HCT116 (cell line): ENCODE results near the gene TMEM121. TPM values are rescaled to one million over a fixed set of nuclear protein-coding genes. Genes with fewer than 3 reads are reported as not detected.

Source experiments
- ATAC-seq: fragments of 200-7000 bp; cut with Tn5 transposase; 2 replicates; pipeline ENCODE4 v1.9.1; 2020; ENCODE audit warnings: mild to moderate bottlenecking, moderate library complexity
- BruUV-seq: library from RNA; stranded (reverse); fragments of 400-500 nt; replicated peaks from 2 replicates; lab custom pipeline; 2021; lab: Mats Ljungman, UMichigan
- CTCF ChIA-PET: fragments of 300-600 bp; sonication (Branson Sonifier 250); formaldehyde crosslinking; loops from one replicate; lab custom pipeline; 2021; ENCODE audit warnings: antibody characterized with exemption; lab: Charles Lee
- POLR2A ChIA-PET: fragments of 300-600, 350-600 bp; sonication (Branson Sonifier 250); formaldehyde crosslinking; loops from one replicate; lab custom pipeline; 2021; ENCODE audit warnings: antibody characterized with exemption; lab: Charles Lee
- RAD21 ChIA-PET, 2 experiments: fragments of 300-600 bp; sonication (Branson Sonifier 250); formaldehyde crosslinking; loops; one replicate each; lab custom pipeline; 2023; ENCODE audit warnings: low total read pairs in 2 of 2; ENCODE audit not compliant: uncharacterized antibody in 2 of 2, unreplicated experiment in 2 of 2, low non-redundant PET in 1 of 2; lab: Charles Lee
- DNase-seq: peaks from one replicate; pipeline ENCODE4 v3.0.0-alpha.2; 2010; ENCODE audit warnings: low read depth, low spot score
- H2AFZ ChIP-seq: fragments of 200-600 bp; shearing (Covaris generic), sonication (generic); 2 replicates; pipeline ENCODE4 v1.6.1; 2017; ENCODE audit warnings: low read depth, mixed run types, mixed read lengths, antibody characterized with exemption, low read length; ENCODE audit not compliant: poor library complexity, severe bottlenecking
- H3K27ac ChIP-seq: 2 replicates; pipeline ENCODE4 v1.5.1; 2012; ENCODE audit warnings: low read depth, low read length
- H3K27me3 ChIP-seq: fragments of 200-600 bp; sonication (generic); 2 replicates; pipeline ENCODE4 v1.6.1; 2016; ENCODE audit warnings: mixed run types, low read length, mixed read lengths; ENCODE audit not compliant: insufficient read depth
- H3K36me3 ChIP-seq, 2 experiments: fragments of 200-500 bp in 1 of 2; fragments of 200-600 bp in 1 of 2; sonication (Bioruptor generic) in 1 of 2; sonication (generic) in 1 of 2; 2 replicates each; pipeline versions ENCODE4 v1.5.1 to v1.6.1; 2014 to 2016; ENCODE audit warnings: low read length in 2 of 2, inconsistent platforms in 1 of 2, mixed read lengths in 1 of 2, mixed run types in 1 of 2; ENCODE audit not compliant: insufficient read depth in 2 of 2, control insufficient read depth in 1 of 2
- H3K4me1 ChIP-seq, 2 experiments: fragments of 200-600 bp in 1 of 2; sonication (generic) in 1 of 2; 2 replicates each; pipeline versions ENCODE4 v1.5.1 to v1.6.1; 2012 to 2017; ENCODE audit warnings: low read length in 2 of 2, inconsistent platforms in 1 of 2, mild to moderate bottlenecking in 1 of 2, mixed read lengths in 1 of 2, mixed run types in 1 of 2, moderate library complexity in 1 of 2; ENCODE audit not compliant: insufficient read depth in 2 of 2, control insufficient read depth in 1 of 2
- H3K4me2 ChIP-seq: fragments of 200-600 bp; sonication (generic); 2 replicates; pipeline ENCODE4 v1.6.1; 2017; ENCODE audit warnings: mixed run types, low read length, mixed read lengths
- H3K4me3 ChIP-seq, 2 experiments: fragments of 200-600 bp in 1 of 2; sonication (generic) in 1 of 2; replicated peaks in 1 of 2; 2 replicates each; pipeline ENCODE4 v1.5.1; 2011 to 2016; ENCODE audit warnings: low read length in 2 of 2, control low read depth in 1 of 2, low read depth in 1 of 2, mild to moderate bottlenecking in 1 of 2, mixed read lengths in 1 of 2, mixed run types in 1 of 2
- H3K79me2 ChIP-seq: fragments of 200-600 bp; sonication (generic); 2 replicates; pipeline ENCODE4 v1.6.1; 2017; ENCODE audit warnings: mild to moderate bottlenecking, mixed run types, low read length, moderate library complexity, mixed read lengths; ENCODE audit not compliant: insufficient read depth
- H3K9ac ChIP-seq: fragments of 200-600 bp; sonication (generic); 2 replicates; pipeline ENCODE4 v1.6.1; 2016; ENCODE audit warnings: low read length, mixed read lengths
- H3K9me2 ChIP-seq: fragments of 200-600 bp; sonication (generic), shearing (Covaris generic); 2 replicates; pipeline ENCODE4 v1.6.1; 2017; ENCODE audit warnings: mixed run types, mild to moderate bottlenecking, moderate library complexity; ENCODE audit not compliant: insufficient read depth
- H3K9me3 ChIP-seq, 2 experiments: fragments of 200-500 bp in 1 of 2; fragments of 200-600 bp in 1 of 2; sonication (Bioruptor generic) in 1 of 2; sonication (generic) in 1 of 2; 2 replicates each; pipeline ENCODE4 v1.6.1; 2014 to 2017; ENCODE audit warnings: low read length in 2 of 2, mixed read lengths in 2 of 2, inconsistent platforms in 1 of 2, low read depth in 1 of 2, mild to moderate bottlenecking in 1 of 2, mixed run types in 1 of 2, moderate library complexity in 1 of 2; ENCODE audit not compliant: control insufficient read depth in 1 of 2, insufficient read depth in 1 of 2
- H4K20me1 ChIP-seq: fragments of 200-600 bp; sonication (generic), shearing (Covaris generic); 2 replicates; pipeline ENCODE4 v1.6.1; 2017; ENCODE audit warnings: mixed run types, mild to moderate bottlenecking, moderate library complexity; ENCODE audit not compliant: insufficient read depth
- CBX3 ChIP-seq: IDR thresholded peaks from 2 replicates; pipeline ENCODE4 v1.6.1; 2012; ENCODE audit warnings: low read depth
- EGR1 ChIP-seq: IDR thresholded peaks from 2 replicates; pipeline ENCODE4 v1.6.1; 2012; ENCODE audit warnings: low read depth
- ELF1 ChIP-seq: IDR thresholded peaks from 2 replicates; pipeline ENCODE4 v1.6.1; 2012; ENCODE audit warnings: low read depth, borderline replicate concordance
- EZH2 ChIP-seq: fragments of 200-600 bp; sonication (generic); IDR thresholded peaks from 2 replicates; pipeline ENCODE4 v1.6.1; 2017; ENCODE audit warnings: antibody characterized with exemption, mixed run types
- FOSL1 ChIP-seq: IDR thresholded peaks from 2 replicates; pipeline ENCODE4 v1.6.1; 2012; ENCODE audit warnings: low read depth
- JUND ChIP-seq: IDR thresholded peaks from 2 replicates; pipeline ENCODE4 v1.6.1; 2012
- POLR2A ChIP-seq: IDR thresholded peaks from 2 replicates; pipeline ENCODE4 v1.7.0; 2011; ENCODE audit warnings: borderline replicate concordance; ENCODE audit not compliant: insufficient read depth, insufficient read length; ENCODE audit errors: extremely low read depth
- POLR2AphosphoS5 ChIP-seq: IDR thresholded peaks from 2 replicates; pipeline ENCODE4 v1.6.1; 2011; ENCODE audit warnings: mild to moderate bottlenecking, low read depth, low read length, moderate library complexity
- RAD21 ChIP-seq: IDR thresholded peaks from 2 replicates; pipeline ENCODE4 v1.6.1; 2012; ENCODE audit warnings: low read depth, mild to moderate bottlenecking
- SIN3A ChIP-seq: IDR thresholded peaks from 2 replicates; pipeline ENCODE4 v1.6.1; 2012; ENCODE audit warnings: low read depth
- SP1 ChIP-seq: IDR thresholded peaks from 2 replicates; pipeline ENCODE4 v1.6.1; 2012; ENCODE audit warnings: low read depth
- SRF ChIP-seq: IDR thresholded peaks from 2 replicates; pipeline ENCODE4 v1.6.1; 2012; ENCODE audit warnings: low read depth
- TCF7L2 ChIP-seq: IDR thresholded peaks from 2 replicates; pipeline ENCODE4 v1.7.0; 2011; ENCODE audit warnings: borderline replicate concordance, inconsistent platforms; ENCODE audit not compliant: insufficient read depth, insufficient read length; ENCODE audit errors: extremely low read depth
- YY1 ChIP-seq: IDR thresholded peaks from 2 replicates; pipeline ENCODE4 v1.6.1; 2011; ENCODE audit warnings: low read length, low read depth, moderate library complexity, mild to moderate bottlenecking; ENCODE audit not compliant: insufficient replicate concordance; ENCODE audit errors: extremely low read depth
- ZNF274 ChIP-seq: fragments of 200-500 bp; sonication (Bioruptor generic); IDR thresholded peaks from 2 replicates; pipeline ENCODE4 v1.6.1; 2014; ENCODE audit warnings: mild to moderate bottlenecking, low read depth, low read length, inconsistent platforms
- intact Hi-C: fragments of 100-400 bp; cut with micrococcal nuclease; formaldehyde crosslinking; loops from 2 replicates; pipeline ENCODE4 v1.10.0; 2022
- total RNA-seq: library from RNA; stranded (reverse); gene quantifications from one replicate; pipeline ENCODE4 v1.2.1, GENCODE V29; 2021; ENCODE audit not compliant: unreplicated experiment
- TF ChIP-seq, protein P1 (sequence below): IDR thresholded peaks from 2 replicates; pipeline ENCODE4 v1.6.1; 2012
- TF ChIP-seq, protein P2 (sequence below): IDR thresholded peaks from 2 replicates; pipeline ENCODE4 v1.6.1; 2012
- TF ChIP-seq, protein P3 (sequence below), 3 experiments: fragments of 200-600 bp in 1 of 3; sonication (generic) in 1 of 3; IDR thresholded peaks in 2 of 3; conservative IDR thresholded peaks in 1 of 3; 2 replicates each; pipeline ENCODE4 v1.5.1; 2012 to 2017; ENCODE audit warnings: low read depth in 2 of 3, low read length in 2 of 3, antibody characterized with exemption in 1 of 3, borderline replicate concordance in 1 of 3, control low read depth in 1 of 3, mild to moderate bottlenecking in 1 of 3, mixed read lengths in 1 of 3, mixed run types in 1 of 3, moderate library complexity in 1 of 3; ENCODE audit not compliant: insufficient read depth in 1 of 3
- TF ChIP-seq, protein P4 (sequence below): IDR thresholded peaks from 2 replicates; pipeline ENCODE4 v1.6.1; 2011; ENCODE audit warnings: mild to moderate bottlenecking, low read length, moderate library complexity; ENCODE audit not compliant: insufficient replicate concordance; ENCODE audit errors: extremely low read depth
- TF ChIP-seq, protein P5 (sequence below): IDR thresholded peaks from 2 replicates; pipeline ENCODE4 v1.6.1; 2012; ENCODE audit warnings: low read depth

Gene TMEM121
- total RNA-seq, 1 experiment from 2014 or later = 5.5 TPM

DNA sequence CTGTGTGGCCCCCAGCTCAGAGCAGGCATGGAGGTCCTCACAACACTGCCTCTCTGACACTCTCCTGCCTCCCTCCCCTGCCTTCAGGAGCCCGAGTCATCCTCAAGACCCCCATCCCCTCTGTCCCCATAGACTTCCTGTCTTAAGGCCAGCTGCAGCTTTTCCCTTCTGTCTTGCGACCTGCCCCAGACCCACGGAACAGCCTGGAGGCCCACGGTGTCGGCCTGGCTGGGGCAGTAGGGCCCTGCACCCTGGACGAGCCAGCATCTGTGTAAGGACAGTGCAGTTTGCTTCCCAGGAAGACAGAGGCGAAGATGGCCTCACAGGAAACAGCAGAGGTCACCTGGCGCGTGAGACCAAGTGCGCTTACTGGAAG is 25.7 kb upstream of the TMEM121 start:
- Histone ChIP-seq H3K9ac (no peak overlapping the region), H3K4me3 (no peak overlapping the region), H3K36me3 (no peaks in the 10 kb centered on the region), H3K27ac (no peak overlapping the region), H3K4me2 (no peak overlapping the region), H3K9me2 (no peaks in the 10 kb centered on the region), H4K20me1 (no peaks in the 10 kb centered on the region), H2AFZ (no peak overlapping the region), H3K27me3 (no peaks in the 10 kb centered on the region), H3K9me3 (no peaks in the 10 kb centered on the region), H3K4me1 (no peaks in the 10 kb centered on the region), H3K79me2 (no peaks in the 10 kb centered on the region)
- POLR2A ChIA-PET = no interaction called here
- RAD21 ChIA-PET = no interaction called here
- ATAC-seq (no peak), DNase-seq (no peak)
- intact Hi-C loops = no loop called here
- CTCF ChIA-PET = no interaction called here
- no TSS peak for BruUV-seq
- TF ChIP-seq TCF7L2 (no peak), ELF1 (no peak), SRF (no peak), FOSL1 (no peak), POLR2AphosphoS5 (no peak), POLR2A (no peak), CBX3 (no peak), EZH2 (no peak), JUND (no peak), SIN3A (no peak), EGR1 (no peak), RAD21 (no peak), ZNF274 (no peak), SP1 (no peak), YY1 (no peak)
- TF ChIP-seq, protein P1, sequence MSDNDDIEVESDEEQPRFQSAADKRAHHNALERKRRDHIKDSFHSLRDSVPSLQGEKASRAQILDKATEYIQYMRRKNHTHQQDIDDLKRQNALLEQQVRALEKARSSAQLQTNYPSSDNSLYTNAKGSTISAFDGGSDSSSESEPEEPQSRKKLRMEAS = no peak
- TF ChIP-seq, protein P2, sequence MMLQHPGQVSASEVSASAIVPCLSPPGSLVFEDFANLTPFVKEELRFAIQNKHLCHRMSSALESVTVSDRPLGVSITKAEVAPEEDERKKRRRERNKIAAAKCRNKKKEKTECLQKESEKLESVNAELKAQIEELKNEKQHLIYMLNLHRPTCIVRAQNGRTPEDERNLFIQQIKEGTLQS = no peak
- TF ChIP-seq, protein P3, sequence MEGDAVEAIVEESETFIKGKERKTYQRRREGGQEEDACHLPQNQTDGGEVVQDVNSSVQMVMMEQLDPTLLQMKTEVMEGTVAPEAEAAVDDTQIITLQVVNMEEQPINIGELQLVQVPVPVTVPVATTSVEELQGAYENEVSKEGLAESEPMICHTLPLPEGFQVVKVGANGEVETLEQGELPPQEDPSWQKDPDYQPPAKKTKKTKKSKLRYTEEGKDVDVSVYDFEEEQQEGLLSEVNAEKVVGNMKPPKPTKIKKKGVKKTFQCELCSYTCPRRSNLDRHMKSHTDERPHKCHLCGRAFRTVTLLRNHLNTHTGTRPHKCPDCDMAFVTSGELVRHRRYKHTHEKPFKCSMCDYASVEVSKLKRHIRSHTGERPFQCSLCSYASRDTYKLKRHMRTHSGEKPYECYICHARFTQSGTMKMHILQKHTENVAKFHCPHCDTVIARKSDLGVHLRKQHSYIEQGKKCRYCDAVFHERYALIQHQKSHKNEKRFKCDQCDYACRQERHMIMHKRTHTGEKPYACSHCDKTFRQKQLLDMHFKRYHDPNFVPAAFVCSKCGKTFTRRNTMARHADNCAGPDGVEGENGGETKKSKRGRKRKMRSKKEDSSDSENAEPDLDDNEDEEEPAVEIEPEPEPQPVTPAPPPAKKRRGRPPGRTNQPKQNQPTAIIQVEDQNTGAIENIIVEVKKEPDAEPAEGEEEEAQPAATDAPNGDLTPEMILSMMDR (IDR thresholded peaks at IDR 0.05 in 2 of 3, conservative IDR thresholded peaks at IDR 0.05 in 1 of 3; ENCODE audit: borderline replicate concordance in 1 of 3, insufficient read depth in 1 of 3, low read depth in 2 of 3, low read length in 2 of 3) = no peak
- TF ChIP-seq, protein P4, sequence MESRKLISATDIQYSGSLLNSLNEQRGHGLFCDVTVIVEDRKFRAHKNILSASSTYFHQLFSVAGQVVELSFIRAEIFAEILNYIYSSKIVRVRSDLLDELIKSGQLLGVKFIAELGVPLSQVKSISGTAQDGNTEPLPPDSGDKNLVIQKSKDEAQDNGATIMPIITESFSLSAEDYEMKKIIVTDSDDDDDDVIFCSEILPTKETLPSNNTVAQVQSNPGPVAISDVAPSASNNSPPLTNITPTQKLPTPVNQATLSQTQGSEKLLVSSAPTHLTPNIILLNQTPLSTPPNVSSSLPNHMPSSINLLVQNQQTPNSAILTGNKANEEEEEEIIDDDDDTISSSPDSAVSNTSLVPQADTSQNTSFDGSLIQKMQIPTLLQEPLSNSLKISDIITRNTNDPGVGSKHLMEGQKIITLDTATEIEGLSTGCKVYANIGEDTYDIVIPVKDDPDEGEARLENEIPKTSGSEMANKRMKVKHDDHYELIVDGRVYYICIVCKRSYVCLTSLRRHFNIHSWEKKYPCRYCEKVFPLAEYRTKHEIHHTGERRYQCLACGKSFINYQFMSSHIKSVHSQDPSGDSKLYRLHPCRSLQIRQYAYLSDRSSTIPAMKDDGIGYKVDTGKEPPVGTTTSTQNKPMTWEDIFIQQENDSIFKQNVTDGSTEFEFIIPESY = no peak
- TF ChIP-seq, protein P5, sequence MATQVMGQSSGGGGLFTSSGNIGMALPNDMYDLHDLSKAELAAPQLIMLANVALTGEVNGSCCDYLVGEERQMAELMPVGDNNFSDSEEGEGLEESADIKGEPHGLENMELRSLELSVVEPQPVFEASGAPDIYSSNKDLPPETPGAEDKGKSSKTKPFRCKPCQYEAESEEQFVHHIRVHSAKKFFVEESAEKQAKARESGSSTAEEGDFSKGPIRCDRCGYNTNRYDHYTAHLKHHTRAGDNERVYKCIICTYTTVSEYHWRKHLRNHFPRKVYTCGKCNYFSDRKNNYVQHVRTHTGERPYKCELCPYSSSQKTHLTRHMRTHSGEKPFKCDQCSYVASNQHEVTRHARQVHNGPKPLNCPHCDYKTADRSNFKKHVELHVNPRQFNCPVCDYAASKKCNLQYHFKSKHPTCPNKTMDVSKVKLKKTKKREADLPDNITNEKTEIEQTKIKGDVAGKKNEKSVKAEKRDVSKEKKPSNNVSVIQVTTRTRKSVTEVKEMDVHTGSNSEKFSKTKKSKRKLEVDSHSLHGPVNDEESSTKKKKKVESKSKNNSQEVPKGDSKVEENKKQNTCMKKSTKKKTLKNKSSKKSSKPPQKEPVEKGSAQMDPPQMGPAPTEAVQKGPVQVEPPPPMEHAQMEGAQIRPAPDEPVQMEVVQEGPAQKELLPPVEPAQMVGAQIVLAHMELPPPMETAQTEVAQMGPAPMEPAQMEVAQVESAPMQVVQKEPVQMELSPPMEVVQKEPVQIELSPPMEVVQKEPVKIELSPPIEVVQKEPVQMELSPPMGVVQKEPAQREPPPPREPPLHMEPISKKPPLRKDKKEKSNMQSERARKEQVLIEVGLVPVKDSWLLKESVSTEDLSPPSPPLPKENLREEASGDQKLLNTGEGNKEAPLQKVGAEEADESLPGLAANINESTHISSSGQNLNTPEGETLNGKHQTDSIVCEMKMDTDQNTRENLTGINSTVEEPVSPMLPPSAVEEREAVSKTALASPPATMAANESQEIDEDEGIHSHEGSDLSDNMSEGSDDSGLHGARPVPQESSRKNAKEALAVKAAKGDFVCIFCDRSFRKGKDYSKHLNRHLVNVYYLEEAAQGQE = no peak
